Neuron (in vitro differentiated cells): ENCODE data around the gene PPM1D.
"Not testable (repeated sequence)": the region's sequence is repeated elsewhere in the genome, so short reads cannot be mapped to it uniquely, and the experiment has no call there.

Experiments
- H2AFZ ChIP-seq: one replicate; pipeline ENCODE4 v1.6.1; 2013; ENCODE audit warnings: low read depth, mild to moderate bottlenecking, inconsistent platforms, low read length, moderate library complexity
- H3K27me3 ChIP-seq: one replicate; pipeline ENCODE4 v1.6.1; 2013; ENCODE audit warnings: low read length; ENCODE audit not compliant: insufficient read depth
- H3K36me3 ChIP-seq: one replicate; pipeline ENCODE4 v1.6.1; 2013; ENCODE audit warnings: low read length; ENCODE audit not compliant: insufficient read depth
- H3K4me1 ChIP-seq: one replicate; pipeline ENCODE4 v1.6.1; 2013; ENCODE audit warnings: low read length; ENCODE audit not compliant: insufficient read depth
- H3K4me3 ChIP-seq: 2 replicates; pipeline ENCODE4 v1.5.1; 2013; ENCODE audit warnings: mild to moderate bottlenecking, low read length, moderate library complexity
- H3K9me3 ChIP-seq: one replicate; pipeline ENCODE4 v1.6.1; 2013; ENCODE audit warnings: low read length

PPM1D gene

DNA sequence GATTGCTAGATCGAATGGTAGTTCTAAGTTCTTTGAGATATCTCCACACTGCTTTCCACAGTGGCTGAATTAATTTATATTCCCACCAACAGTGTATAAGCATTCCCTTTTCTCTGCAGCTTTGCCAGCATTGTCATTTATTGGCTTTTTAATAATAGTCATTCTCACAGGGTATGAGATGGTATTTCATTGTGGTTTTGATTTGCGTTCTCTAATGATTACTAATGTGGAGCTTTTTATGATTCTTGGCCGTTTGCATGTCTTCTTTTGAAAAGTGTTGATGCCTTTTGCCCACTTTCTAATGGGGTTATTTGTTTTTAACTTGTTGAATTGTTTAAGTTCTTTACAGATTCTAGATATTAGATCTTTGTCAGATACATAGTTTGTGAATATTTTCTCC is 41.1 kb downstream of the PPM1D start:
- Histone ChIP-seq H2AFZ (no peak overlapping the region), H3K27me3 (no peaks in the 10 kb centered on the region), H3K4me3 (no peak overlapping the region)

DNA sequence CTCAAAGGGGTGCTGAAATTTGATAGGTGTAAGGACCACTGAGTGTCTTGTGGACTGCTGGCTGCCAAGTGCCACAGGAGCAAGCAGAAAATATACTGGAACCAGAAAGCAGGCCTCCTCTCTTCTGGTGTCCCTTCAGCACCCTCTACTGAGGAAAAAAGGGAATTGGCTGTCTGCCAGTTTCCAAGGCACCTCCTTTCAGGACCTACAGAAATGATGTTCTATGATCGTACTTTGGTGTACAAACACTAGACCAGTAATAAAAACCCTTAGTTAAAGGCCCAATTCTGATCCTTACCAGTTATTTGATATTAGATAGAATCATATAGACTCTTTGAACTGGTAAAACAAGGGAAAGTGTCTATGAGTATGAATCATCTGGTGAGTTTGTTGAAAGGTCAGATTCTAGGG is 41.8 kb downstream of the PPM1D start:
- H3K27me3 ChIP-seq = no peaks in the 10 kb centered on the region
- H3K9me3 ChIP-seq = no peaks in the 10 kb centered on the region
- peaks cover 47% of the 10 kb centered on the region for H3K36me3 ChIP-seq

More for the DNA sequence above, 41.1 kb downstream of the PPM1D start:
- Histone ChIP-seq H3K36me3 (peaks cover 52% of the 10 kb centered on the region), H3K4me1 (no peaks in the 10 kb centered on the region), H3K9me3 (no peaks in the 10 kb centered on the region)

DNA sequence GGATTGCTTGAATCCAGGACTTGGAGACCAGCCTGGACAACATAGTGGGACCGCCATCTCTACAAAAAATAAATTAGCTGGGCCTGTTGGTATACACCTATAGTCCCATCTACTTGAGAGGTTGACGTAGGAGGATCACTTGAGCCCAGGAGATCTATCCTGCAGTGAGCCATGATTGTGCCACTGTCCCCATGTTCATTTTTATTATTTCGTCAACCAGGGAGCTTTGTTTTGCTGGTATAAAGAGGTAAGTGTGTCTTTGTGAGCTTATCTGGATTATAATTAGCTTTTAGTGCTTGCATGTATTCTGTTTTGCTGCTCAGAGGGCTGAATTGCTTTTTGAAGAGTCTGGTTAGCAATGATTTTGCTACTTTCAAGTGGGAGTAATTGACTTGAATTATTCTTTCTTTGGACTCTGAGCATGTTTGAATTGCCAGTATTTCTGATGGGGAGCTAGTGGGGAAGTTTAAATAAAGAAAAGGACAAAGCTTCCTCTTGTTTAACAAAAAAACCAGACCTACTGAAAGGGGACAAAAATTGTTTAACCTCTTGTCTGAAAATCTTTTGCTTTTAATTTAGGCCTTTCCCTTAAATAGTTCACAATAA is 46.0 kb downstream of the PPM1D start:
- peaks cover 55% of the 10 kb centered on the region for H3K36me3 ChIP-seq
- H2AFZ ChIP-seq = no peak overlapping the region
- H3K4me1 ChIP-seq = no peaks in the 10 kb centered on the region
- no peaks in the 10 kb centered on the region for H3K27me3 ChIP-seq
- H3K9me3 ChIP-seq = no peaks in the 10 kb centered on the region
- no peak overlapping the region for H3K4me3 ChIP-seq

More for the DNA sequence above, 41.8 kb downstream of the PPM1D start:
- Histone ChIP-seq H3K4me3 (no peak overlapping the region), H3K4me1 (no peaks in the 10 kb centered on the region), H2AFZ (no peak overlapping the region)

DNA sequence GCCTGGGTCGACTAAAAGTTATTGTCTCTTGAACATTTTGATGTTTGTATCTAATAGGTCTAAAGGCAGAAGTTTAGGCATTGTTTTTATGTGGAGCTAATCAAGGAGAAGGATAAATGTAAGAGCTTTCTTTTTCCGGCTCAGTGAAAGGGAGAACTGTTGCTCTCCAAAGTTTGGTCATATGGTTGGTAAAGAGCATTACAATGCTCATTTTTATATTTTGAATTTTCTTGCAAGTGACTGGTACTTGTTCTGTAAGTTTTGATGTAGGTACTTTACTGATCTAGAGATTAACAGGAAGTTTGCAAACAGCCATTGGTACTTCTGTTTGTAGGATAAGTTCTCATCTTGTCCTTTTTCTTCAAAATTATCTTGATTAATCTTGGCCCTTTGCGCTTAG is 46.7 kb downstream of the PPM1D start:
- no peak overlapping the region for H3K4me3 ChIP-seq
- H3K9me3 ChIP-seq = no peaks in the 10 kb centered on the region
- H3K4me1 ChIP-seq = no peaks in the 10 kb centered on the region
- H3K36me3 ChIP-seq = peaks cover 57% of the 10 kb centered on the region
- no peak overlapping the region for H2AFZ ChIP-seq
- no peaks in the 10 kb centered on the region for H3K27me3 ChIP-seq

DNA sequence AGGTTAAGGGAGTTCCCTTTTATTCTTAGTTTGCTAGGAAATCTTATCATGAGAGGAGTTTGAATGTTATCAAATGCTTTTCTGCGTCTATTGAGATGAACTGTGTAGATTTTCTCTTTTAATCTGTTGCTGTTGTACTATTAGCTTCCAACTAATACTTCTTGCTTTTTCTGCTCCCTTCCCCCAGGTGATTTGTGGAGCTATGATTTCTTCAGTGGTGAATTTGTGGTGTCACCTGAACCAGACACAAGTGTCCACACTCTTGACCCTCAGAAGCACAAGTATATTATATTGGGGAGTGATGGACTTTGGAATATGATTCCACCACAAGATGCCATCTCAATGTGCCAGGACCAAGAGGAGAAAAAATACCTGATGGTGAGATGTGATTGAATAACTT is 47.7 kb downstream of the PPM1D start:
- Histone ChIP-seq H3K4me1 (no peaks in the 10 kb centered on the region), H2AFZ (no peak overlapping the region), H3K36me3 (peaks cover 67% of the 10 kb centered on the region), H3K27me3 (no peaks in the 10 kb centered on the region), H3K9me3 (no peaks in the 10 kb centered on the region), H3K4me3 (no peak overlapping the region)

DNA sequence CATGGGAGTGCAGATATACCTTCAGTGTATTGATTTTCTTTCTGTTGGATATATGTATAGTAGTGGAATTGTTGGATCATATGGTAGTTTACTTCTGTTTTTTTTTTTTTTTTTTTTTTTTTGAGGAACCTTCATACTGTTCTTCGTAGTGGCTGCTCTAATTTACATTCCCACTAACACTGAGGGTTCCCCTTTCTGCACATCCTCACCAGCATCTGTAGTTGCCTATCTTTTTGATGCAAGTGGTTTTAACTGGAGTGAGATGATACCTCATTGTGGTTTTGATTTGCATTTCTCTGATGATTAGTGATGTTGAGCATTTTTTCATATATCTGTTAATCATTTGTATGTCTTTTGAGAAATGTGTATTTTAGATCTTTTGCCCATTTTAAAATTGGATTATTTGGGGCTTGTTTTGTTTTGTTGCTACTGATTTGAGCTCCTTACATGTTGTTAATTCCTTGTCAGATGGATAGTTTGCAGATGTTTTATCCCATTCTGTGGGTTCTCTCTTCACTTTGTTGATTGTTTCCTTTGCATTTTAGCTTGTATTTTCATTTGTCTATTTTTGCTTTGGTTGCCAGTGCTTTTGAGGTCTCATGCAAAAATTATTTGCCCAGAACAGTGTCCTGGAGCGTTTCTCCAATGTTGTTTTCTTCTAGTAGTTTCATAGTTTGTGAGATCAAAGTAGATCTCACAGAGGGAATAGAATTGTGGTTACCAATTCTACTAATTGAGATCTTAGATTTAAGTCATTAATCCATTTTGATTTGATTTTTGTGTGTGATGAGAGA is 52.7 kb downstream of the PPM1D start:
- Histone ChIP-seq H3K4me1 (no peaks in the 10 kb centered on the region), H2AFZ (no peak overlapping the region), H3K27me3 (no peaks in the 10 kb centered on the region), H3K36me3 (peaks cover 56% of the 10 kb centered on the region), H3K9me3 (no peaks in the 10 kb centered on the region), H3K4me3 (no peak overlapping the region)

DNA sequence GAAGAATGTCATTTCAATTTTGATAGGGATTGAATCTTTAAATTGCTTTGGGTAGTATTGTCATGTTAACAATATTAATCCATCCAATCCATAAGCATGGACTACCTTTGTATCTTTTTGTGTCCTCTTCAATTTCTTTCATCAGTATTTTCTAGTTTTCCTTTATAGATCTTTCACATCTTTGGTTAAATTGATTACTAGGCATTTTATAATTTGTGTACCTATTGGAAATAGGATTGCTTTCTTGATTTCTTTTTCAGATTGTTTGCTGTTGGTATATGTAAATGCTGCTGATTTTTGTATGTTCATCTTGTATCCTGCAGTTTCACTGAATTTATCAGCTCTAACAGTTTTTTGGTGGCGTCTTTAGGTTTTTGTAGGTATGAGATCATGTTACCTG is 53.6 kb downstream of the PPM1D start:
- H3K36me3 ChIP-seq = peaks cover 54% of the 10 kb centered on the region
- no peak overlapping the region for H2AFZ ChIP-seq
- H3K4me1 ChIP-seq = no peaks in the 10 kb centered on the region
- H3K4me3 ChIP-seq = no peak overlapping the region
- no peaks in the 10 kb centered on the region for H3K27me3 ChIP-seq
- no peaks in the 10 kb centered on the region for H3K9me3 ChIP-seq

DNA sequence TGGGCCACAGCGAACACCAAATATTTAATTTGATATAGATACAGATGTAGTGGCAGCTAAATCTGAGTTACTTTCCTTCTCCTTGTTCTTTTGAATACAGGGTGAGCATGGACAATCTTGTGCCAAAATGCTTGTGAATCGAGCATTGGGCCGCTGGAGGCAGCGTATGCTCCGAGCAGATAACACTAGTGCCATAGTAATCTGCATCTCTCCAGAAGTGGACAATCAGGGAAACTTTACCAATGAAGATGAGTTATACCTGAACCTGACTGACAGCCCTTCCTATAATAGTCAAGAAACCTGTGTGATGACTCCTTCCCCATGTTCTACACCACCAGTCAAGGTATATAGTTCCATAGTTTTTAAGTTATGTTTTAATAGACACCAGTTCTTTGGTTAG is 56.5 kb downstream of the PPM1D start:
- no peak overlapping the region for H3K4me3 ChIP-seq
- no peaks in the 10 kb centered on the region for H3K27me3 ChIP-seq
- peaks cover 53% of the 10 kb centered on the region for H3K36me3 ChIP-seq
- no peaks in the 10 kb centered on the region for H3K4me1 ChIP-seq
- H2AFZ ChIP-seq = no peak overlapping the region
- H3K9me3 ChIP-seq = no peaks in the 10 kb centered on the region

DNA sequence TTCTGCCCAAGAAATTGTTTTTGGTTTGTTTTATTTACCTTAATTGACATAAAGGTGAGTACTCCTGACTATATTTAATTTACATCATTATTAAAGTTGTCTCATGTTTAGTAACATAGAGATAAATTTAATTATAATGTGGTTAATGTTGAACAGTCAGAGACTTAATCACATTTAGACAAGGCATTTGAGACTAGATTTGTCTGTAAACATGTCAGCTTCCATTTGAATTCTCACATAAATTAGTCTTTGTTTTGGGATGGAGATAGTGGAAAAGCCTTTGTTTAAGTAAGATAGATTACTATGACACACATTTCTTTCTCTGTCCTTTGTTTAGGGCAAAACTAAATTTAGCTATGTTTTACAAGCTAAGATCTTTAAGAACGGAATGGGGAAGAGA is 59.2 kb downstream of the PPM1D start:
- Histone ChIP-seq H3K27me3 (no peaks in the 10 kb centered on the region), H3K4me1 (no peaks in the 10 kb centered on the region), H3K4me3 (no peak overlapping the region), H2AFZ (no peak overlapping the region), H3K9me3 (no peaks in the 10 kb centered on the region), H3K36me3 (peaks cover 57% of the 10 kb centered on the region)

DNA sequence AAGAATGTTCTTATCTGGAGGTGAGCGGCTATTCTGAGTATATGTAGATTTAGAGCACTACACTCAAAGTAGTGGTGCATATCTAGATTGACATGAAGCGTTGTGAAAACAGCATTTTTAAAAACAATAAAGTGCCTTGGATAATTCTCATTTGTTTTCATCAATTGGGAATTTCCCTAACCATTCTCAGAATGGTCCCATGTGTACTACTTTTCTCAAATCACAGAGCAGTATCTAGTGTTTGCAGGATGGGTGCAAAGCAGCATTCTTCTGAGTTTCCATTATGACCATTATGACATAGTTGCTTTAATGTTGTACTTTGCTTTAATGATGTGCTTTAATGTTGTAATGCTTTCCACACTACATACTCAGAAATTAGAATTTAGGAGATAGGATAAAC is 61.5 kb downstream of the PPM1D start:
- Histone ChIP-seq H3K4me1 (no peaks in the 10 kb centered on the region), H3K27me3 (no peaks in the 10 kb centered on the region), H3K36me3 (peaks cover 75% of the 10 kb centered on the region), H2AFZ (no peak overlapping the region), H3K9me3 (no peaks in the 10 kb centered on the region), H3K4me3 (no peak overlapping the region)

DNA sequence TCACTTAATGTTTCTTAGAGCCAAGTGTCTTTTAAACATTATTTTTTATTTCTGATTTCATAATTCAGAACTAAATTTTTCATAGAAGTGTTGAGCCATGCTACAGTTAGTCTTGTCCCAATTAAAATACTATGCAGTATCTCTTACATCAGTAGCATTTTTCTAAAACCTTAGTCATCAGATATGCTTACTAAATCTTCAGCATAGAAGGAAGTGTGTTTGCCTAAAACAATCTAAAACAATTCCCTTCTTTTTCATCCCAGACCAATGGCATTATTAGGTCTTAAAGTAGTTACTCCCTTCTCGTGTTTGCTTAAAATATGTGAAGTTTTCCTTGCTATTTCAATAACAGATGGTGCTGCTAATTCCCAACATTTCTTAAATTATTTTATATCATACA is 64.0 kb downstream of the PPM1D start:
- Histone ChIP-seq H3K36me3 (peaks cover 56% of the 10 kb centered on the region), H3K27me3 (no peaks in the 10 kb centered on the region), H3K4me3 (no peak overlapping the region), H3K9me3 (no peaks in the 10 kb centered on the region), H2AFZ (no peak overlapping the region), H3K4me1 (no peaks in the 10 kb centered on the region)

DNA sequence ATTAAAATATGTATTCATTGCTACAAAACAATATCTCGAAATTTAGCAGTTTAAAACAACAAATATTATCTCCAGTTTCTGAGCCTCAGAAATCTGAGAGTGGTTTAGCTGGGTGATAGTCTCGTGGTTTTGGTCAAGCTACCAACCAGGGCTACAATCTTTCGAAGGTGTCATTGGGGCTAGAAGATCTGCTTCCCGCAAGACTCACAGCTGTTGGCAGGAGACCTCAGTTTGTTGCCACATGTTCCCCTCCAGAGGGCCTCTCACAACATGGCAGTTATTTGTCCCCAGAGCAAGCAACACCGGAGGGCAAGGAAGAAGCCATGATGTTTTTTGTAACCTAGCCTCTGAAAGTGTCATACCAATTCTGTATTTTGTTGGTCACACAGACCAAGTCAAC is 65.6 kb downstream of the PPM1D start:
- H3K9me3 ChIP-seq = no peaks in the 10 kb centered on the region
- peaks cover 45% of the 10 kb centered on the region for H3K36me3 ChIP-seq
- H3K4me3 ChIP-seq = no peak overlapping the region
- no peaks in the 10 kb centered on the region for H3K4me1 ChIP-seq
- no peak overlapping the region for H2AFZ ChIP-seq
- no peaks in the 10 kb centered on the region for H3K27me3 ChIP-seq

DNA sequence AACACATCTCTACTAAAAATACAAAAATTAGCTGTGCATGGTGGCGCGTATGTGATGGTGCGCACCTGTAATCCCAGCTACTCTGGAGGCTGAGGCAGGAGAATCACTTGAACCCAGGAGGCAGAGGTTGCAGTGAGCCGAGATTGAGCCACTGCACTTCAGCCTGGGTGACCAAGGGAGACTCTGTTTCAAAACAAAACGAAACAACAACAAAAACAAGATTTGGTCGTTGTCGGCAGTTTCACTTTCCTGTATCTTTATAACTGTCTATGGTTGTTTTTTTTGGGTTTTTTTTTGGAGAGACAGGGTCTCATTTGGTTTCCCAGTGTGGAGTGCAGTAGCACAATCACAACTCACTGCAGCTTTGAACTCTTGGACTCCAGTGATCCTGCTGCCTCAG is 68.7 kb downstream of the PPM1D start:
- H3K4me1 ChIP-seq, H2AFZ ChIP-seq, H3K27me3 ChIP-seq, H3K9me3 ChIP-seq, H3K4me3 ChIP-seq: not testable (repeated sequence)
- H3K36me3 ChIP-seq = peaks cover 26% of the 10 kb centered on the region

DNA sequence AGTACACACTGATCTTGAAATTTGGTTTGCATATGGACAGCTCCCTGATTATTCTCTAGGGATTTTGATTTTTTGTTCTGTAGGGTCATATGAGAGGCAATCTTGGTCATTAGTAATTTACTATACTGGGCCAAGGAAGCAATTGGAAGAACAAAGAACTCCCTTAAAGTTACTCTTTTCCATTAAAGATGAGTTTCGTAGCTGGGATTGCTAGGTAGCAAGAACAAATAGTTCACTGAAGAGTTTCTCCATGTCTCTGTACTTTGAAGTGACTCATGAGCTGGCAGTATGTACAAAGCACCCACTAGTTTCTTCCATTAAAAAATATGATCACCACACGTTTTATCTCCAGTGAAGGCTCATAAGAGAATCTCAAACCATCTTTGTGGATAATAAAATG is 71.5 kb downstream of the PPM1D start:
- no peak overlapping the region for H3K4me3 ChIP-seq
- H3K9me3 ChIP-seq = no peaks in the 10 kb centered on the region
- H3K36me3 ChIP-seq = peaks cover under 1% of the 10 kb centered on the region
- no peaks in the 10 kb centered on the region for H3K27me3 ChIP-seq
- no peak overlapping the region for H2AFZ ChIP-seq
- H3K4me1 ChIP-seq = no peaks in the 10 kb centered on the region
